Liver (tissue), 9 donors: ENCODE measurements around the gene RTN4IP1. TPM values are rescaled to one million over a fixed set of nuclear protein-coding genes. Genes with fewer than 3 reads are reported as not detected.

ENCODE experiments used
- DNase-seq: peaks from one replicate; pipeline ENCODE4 v3.0.0-alpha.2; 2017; ENCODE audit warnings: low spot score
- H3K27ac ChIP-seq, 2 donors: one replicate each; pipeline ENCODE4 v1.7.0; 2013; ENCODE audit warnings: inconsistent platforms in 2 of 2, low read length in 2 of 2, control low read depth in 1 of 2, low read depth in 1 of 2, mild to moderate bottlenecking in 1 of 2
- H3K27me3 ChIP-seq, 4 donors: one replicate each; pipeline versions ENCODE4 v1.6.1 to v1.7.0; 2013; ENCODE audit warnings: low read length in 3 of 4, inconsistent platforms in 1 of 4, mild to moderate bottlenecking in 1 of 4, moderate library complexity in 1 of 4; ENCODE audit not compliant: control insufficient read depth in 4 of 4, insufficient read depth in 4 of 4
- H3K36me3 ChIP-seq, 4 donors: one replicate each; pipeline versions ENCODE4 v1.6.1 to v1.7.0; 2013; ENCODE audit warnings: low read length in 3 of 4, mild to moderate bottlenecking in 3 of 4, low read depth in 1 of 4, moderate library complexity in 1 of 4; ENCODE audit not compliant: control insufficient read depth in 4 of 4, insufficient read depth in 3 of 4
- H3K4me1 ChIP-seq, 4 donors: one replicate each; pipeline versions ENCODE4 v1.6.1 to v1.7.0; 2013; ENCODE audit warnings: low read length in 3 of 4, mild to moderate bottlenecking in 3 of 4, moderate library complexity in 1 of 4; ENCODE audit not compliant: control insufficient read depth in 4 of 4, insufficient read depth in 4 of 4
- H3K4me3 ChIP-seq, 3 donors: one replicate each; pipeline versions ENCODE4 v1.6.1 to v1.7.0; 2013; ENCODE audit warnings: low read length in 3 of 3, control low read depth in 1 of 3, low read depth in 1 of 3, mild to moderate bottlenecking in 1 of 3
- H3K9ac ChIP-seq, 2 donors: one replicate each; pipeline ENCODE4 v1.7.0; 2013; ENCODE audit warnings: low read length in 2 of 2, mild to moderate bottlenecking in 2 of 2, moderate library complexity in 2 of 2, control low read depth in 1 of 2, low read depth in 1 of 2
- H3K9me3 ChIP-seq, 4 donors: one replicate each; pipeline versions ENCODE4 v1.6.1 to v1.7.0; 2013; ENCODE audit warnings: low read length in 3 of 4; ENCODE audit not compliant: control insufficient read depth in 4 of 4
- EGR1 ChIP-seq, 2 donors: IDR thresholded peaks; 2 replicates each; pipeline ENCODE4 v1.6.1; 2016 to 2018; ENCODE audit warnings: antibody characterized with exemption in 2 of 2, low read depth in 2 of 2
- FOXA1 ChIP-seq: IDR thresholded peaks from 2 replicates; pipeline ENCODE4 v1.6.1; 2016; ENCODE audit warnings: antibody characterized with exemption
- FOXA2 ChIP-seq: IDR thresholded peaks from 2 replicates; pipeline ENCODE4 v1.6.1; 2016; ENCODE audit warnings: antibody characterized with exemption
- GABPA ChIP-seq, 2 donors: IDR thresholded peaks in 1 of 2; conservative IDR thresholded peaks in 1 of 2; 2 replicates each; pipeline ENCODE4 v1.6.1; 2016; ENCODE audit warnings: antibody characterized with exemption in 2 of 2, mild to moderate bottlenecking in 1 of 2, moderate library complexity in 1 of 2
- HNF4A ChIP-seq, 2 donors: conservative IDR thresholded peaks; 2 replicates each; pipeline ENCODE4 v1.6.1; 2016; ENCODE audit warnings: antibody characterized with exemption in 2 of 2, mild to moderate bottlenecking in 2 of 2
- HNF4G ChIP-seq: IDR thresholded peaks from 2 replicates; pipeline ENCODE4 v1.6.1; 2016; ENCODE audit warnings: antibody characterized with exemption
- JUND ChIP-seq, 2 donors: IDR thresholded peaks; 2 replicates each; pipeline ENCODE4 v1.6.1; 2016; ENCODE audit warnings: antibody characterized with exemption in 2 of 2
- NR2F2 ChIP-seq: IDR thresholded peaks from 2 replicates; pipeline ENCODE4 v1.6.1; 2016; ENCODE audit warnings: antibody characterized with exemption
- RAD21 ChIP-seq, 2 donors: IDR thresholded peaks; 2 replicates each; pipeline ENCODE4 v1.6.1; 2016; ENCODE audit warnings: antibody characterized with exemption in 2 of 2, mild to moderate bottlenecking in 2 of 2
- RXRA ChIP-seq, 2 donors: IDR thresholded peaks; 2 replicates each; pipeline ENCODE4 v1.6.1; 2017 to 2018; ENCODE audit warnings: antibody characterized with exemption in 2 of 2, mild to moderate bottlenecking in 1 of 2
- SP1 ChIP-seq: IDR thresholded peaks from 2 replicates; pipeline ENCODE4 v1.6.1; 2018; ENCODE audit warnings: antibody characterized with exemption, mild to moderate bottlenecking
- TAF1 ChIP-seq: conservative IDR thresholded peaks from 2 replicates; pipeline ENCODE4 v1.6.1; 2016; ENCODE audit warnings: antibody characterized with exemption, mild to moderate bottlenecking
- YY1 ChIP-seq: IDR thresholded peaks from 2 replicates; pipeline ENCODE4 v1.6.1; 2016; ENCODE audit warnings: antibody characterized with exemption, mild to moderate bottlenecking
- WGBS: extraction: QIAGEN DNeasy Blood & Tissue Kit; methylation state at CpG from one replicate; pipeline ENCODE4 v1.1.7; 2013; 5-methylcytosine and 5-hydroxymethylcytosine counted together
- polyA plus RNA-seq, 2 donors: library from polyadenylated mRNA; stranded (reverse) in 1 of 2; unstranded in 1 of 2; fragments of 200-250 nt in 1 of 2; fragments of >200 nt in 1 of 2; fragmentation: Nextera tagmentation in 1 of 2; extraction: Ambion mirVana in 1 of 2; gene quantifications; one replicate each; pipeline versions ENCODE4 v1.2.1 to v1.2.3, GENCODE V29; 2013 to 2015
- total RNA-seq, 2 donors: library from RNA; depleted of rRNA; stranded (reverse); fragments of >200 nt; gene quantifications; one replicate each; pipeline ENCODE4 v1.2.3, GENCODE V29; 2014
- TF ChIP-seq, protein P1 (sequence below): IDR thresholded peaks from 2 replicates; pipeline ENCODE4 v1.6.1; 2016; ENCODE audit warnings: antibody characterized with exemption
- TF ChIP-seq, protein P2 (sequence below): IDR thresholded peaks from 2 replicates; pipeline ENCODE4 v1.6.1; 2016; ENCODE audit warnings: antibody characterized with exemption
- TF ChIP-seq, protein P3 (sequence below): IDR thresholded peaks from 2 replicates; pipeline ENCODE4 v1.6.1; 2016; ENCODE audit warnings: antibody characterized with exemption
- TF ChIP-seq, protein P4 (sequence below): IDR thresholded peaks from 2 replicates; pipeline ENCODE4 v1.6.1; 2016; ENCODE audit warnings: antibody characterized with exemption, mild to moderate bottlenecking
- TF ChIP-seq, protein P5 (sequence below): fragments of 150-350 bp; IDR thresholded peaks from 2 replicates; pipeline ENCODE4 v1.5.1; 2017; ENCODE audit warnings: improper control_type of control experiment, low read depth, low read length; ENCODE audit not compliant: missing input control
- donor health status: healthy.
- donor health status: healthy.
- donor health status: healthy.
- donor health status: healthy.
- donor health status: healthy.

The RTN4IP1 gene
- total and polyA plus RNA-seq, 4 donors = 3.7 to 6.9 (median 4.6) TPM

DNA sequence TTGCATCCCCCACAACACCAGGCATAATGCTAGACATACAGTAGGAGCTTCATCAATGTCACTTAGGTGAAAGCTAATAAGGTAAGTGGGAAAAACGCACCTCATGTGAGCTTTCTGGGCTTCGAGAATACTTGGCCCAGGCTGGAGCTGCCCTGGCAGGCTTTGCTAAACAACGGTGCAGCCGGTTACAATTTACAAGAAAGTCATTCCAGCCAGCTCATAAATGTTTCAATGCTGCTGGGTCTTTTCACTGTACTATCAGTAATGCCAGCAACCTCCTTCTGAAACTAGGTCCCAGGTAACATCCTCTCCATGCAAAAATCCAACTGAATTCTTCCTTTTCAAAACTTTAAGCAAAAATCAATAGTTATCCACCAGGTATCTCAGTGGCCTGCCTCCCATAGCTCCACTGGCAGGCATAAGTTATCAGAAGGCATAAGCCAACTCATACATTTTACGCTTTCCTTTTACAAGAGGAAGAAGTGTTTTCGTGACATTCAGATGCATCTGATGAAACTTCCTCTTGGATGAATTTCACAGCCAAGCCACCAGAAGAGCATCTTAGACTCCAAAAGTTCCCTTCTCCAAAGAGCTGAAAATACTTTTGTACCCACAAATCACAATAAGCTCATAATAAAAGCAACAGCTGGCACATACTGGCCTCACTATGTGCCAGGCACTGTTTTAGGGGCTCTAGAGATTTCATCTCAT, 56.3 kb downstream of the RTN4IP1 start:
- Histone ChIP-seq H3K27me3 (no peaks in the 10 kb centered on the region), H3K4me1 (no peaks in the 10 kb centered on the region), H3K27ac (no peak overlapping the region), H3K9me3 (no peaks in the 10 kb centered on the region), H3K4me3 (no peak overlapping the region), H3K9ac (no peak overlapping the region), H3K36me3 (peaks cover 3 to 24% (median 16%) of the 10 kb centered on the region in 4 donors)
- TF ChIP-seq JUND (IDR thresholded peaks at IDR 0.05) = no peak
- TF ChIP-seq, protein P1, sequence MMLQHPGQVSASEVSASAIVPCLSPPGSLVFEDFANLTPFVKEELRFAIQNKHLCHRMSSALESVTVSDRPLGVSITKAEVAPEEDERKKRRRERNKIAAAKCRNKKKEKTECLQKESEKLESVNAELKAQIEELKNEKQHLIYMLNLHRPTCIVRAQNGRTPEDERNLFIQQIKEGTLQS = no peak
- no peak for TF ChIP-seq YY1
- no peak for TF ChIP-seq NR2F2
- TF ChIP-seq, protein P2, sequence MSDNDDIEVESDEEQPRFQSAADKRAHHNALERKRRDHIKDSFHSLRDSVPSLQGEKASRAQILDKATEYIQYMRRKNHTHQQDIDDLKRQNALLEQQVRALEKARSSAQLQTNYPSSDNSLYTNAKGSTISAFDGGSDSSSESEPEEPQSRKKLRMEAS = no peak
- TF ChIP-seq RAD21 (IDR thresholded peaks at IDR 0.05) = no peak
- TF ChIP-seq FOXA1 = no peak
- TF ChIP-seq HNF4A (conservative IDR thresholded peaks at IDR 0.05) = no peak
- no peak for TF ChIP-seq EGR1 (IDR thresholded peaks at IDR 0.05; ENCODE audit: low read depth in 2 of 2)
- TF ChIP-seq TAF1 = no peak
- no peak for TF ChIP-seq GABPA (IDR thresholded peaks at IDR 0.05 in 1 of 2, conservative IDR thresholded peaks at IDR 0.05 in 1 of 2)
- TF ChIP-seq HNF4G = no peak
- TF ChIP-seq, protein P3, sequence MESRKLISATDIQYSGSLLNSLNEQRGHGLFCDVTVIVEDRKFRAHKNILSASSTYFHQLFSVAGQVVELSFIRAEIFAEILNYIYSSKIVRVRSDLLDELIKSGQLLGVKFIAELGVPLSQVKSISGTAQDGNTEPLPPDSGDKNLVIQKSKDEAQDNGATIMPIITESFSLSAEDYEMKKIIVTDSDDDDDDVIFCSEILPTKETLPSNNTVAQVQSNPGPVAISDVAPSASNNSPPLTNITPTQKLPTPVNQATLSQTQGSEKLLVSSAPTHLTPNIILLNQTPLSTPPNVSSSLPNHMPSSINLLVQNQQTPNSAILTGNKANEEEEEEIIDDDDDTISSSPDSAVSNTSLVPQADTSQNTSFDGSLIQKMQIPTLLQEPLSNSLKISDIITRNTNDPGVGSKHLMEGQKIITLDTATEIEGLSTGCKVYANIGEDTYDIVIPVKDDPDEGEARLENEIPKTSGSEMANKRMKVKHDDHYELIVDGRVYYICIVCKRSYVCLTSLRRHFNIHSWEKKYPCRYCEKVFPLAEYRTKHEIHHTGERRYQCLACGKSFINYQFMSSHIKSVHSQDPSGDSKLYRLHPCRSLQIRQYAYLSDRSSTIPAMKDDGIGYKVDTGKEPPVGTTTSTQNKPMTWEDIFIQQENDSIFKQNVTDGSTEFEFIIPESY = no peak
- no peak for TF ChIP-seq SP1
- no peak for TF ChIP-seq RXRA (IDR thresholded peaks at IDR 0.05)
- TF ChIP-seq FOXA2 = no peak
- TF ChIP-seq, protein P4, sequence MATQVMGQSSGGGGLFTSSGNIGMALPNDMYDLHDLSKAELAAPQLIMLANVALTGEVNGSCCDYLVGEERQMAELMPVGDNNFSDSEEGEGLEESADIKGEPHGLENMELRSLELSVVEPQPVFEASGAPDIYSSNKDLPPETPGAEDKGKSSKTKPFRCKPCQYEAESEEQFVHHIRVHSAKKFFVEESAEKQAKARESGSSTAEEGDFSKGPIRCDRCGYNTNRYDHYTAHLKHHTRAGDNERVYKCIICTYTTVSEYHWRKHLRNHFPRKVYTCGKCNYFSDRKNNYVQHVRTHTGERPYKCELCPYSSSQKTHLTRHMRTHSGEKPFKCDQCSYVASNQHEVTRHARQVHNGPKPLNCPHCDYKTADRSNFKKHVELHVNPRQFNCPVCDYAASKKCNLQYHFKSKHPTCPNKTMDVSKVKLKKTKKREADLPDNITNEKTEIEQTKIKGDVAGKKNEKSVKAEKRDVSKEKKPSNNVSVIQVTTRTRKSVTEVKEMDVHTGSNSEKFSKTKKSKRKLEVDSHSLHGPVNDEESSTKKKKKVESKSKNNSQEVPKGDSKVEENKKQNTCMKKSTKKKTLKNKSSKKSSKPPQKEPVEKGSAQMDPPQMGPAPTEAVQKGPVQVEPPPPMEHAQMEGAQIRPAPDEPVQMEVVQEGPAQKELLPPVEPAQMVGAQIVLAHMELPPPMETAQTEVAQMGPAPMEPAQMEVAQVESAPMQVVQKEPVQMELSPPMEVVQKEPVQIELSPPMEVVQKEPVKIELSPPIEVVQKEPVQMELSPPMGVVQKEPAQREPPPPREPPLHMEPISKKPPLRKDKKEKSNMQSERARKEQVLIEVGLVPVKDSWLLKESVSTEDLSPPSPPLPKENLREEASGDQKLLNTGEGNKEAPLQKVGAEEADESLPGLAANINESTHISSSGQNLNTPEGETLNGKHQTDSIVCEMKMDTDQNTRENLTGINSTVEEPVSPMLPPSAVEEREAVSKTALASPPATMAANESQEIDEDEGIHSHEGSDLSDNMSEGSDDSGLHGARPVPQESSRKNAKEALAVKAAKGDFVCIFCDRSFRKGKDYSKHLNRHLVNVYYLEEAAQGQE = no peak
- TF ChIP-seq, protein P5, sequence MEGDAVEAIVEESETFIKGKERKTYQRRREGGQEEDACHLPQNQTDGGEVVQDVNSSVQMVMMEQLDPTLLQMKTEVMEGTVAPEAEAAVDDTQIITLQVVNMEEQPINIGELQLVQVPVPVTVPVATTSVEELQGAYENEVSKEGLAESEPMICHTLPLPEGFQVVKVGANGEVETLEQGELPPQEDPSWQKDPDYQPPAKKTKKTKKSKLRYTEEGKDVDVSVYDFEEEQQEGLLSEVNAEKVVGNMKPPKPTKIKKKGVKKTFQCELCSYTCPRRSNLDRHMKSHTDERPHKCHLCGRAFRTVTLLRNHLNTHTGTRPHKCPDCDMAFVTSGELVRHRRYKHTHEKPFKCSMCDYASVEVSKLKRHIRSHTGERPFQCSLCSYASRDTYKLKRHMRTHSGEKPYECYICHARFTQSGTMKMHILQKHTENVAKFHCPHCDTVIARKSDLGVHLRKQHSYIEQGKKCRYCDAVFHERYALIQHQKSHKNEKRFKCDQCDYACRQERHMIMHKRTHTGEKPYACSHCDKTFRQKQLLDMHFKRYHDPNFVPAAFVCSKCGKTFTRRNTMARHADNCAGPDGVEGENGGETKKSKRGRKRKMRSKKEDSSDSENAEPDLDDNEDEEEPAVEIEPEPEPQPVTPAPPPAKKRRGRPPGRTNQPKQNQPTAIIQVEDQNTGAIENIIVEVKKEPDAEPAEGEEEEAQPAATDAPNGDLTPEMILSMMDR = no peak
- WGBS = 96% methylated on average over 6 of the region's 6 CpGs
- DNase-seq = no peak
